ENCODE data around the gene OSBPL7. TPM values are rescaled to one million over a fixed set of nuclear protein-coding genes. Genes with fewer than 3 reads are reported as not detected.
A peak's percentile ranks its signal among the peaks of the same experiment; 100 is the strongest.

OSBPL7 gene
- total and polyA plus RNA-seq, 2 of the 13 experiments (the other 11 are each of a cell fraction or from before 2014, with no cell fraction given): 4.7 to 6.6 TPM

- TF ChIP-seq ZBTB40 (IDR thresholded peaks at IDR 0.05): no peak
- TF ChIP-seq ZBTB40 (CRISPR knock-in tag; IDR thresholded peaks at IDR 0.05): peak; percentile 53; the same call in 1 of the 2 replicates
- peak; percentile 40 for TF ChIP-seq SP2 (CRISPR knock-in tag; IDR thresholded peaks at IDR 0.05)
- peak; percentile 55; the same call in 1 of the 2 replicates for TF ChIP-seq ZNF124 (CRISPR knock-in tag; IDR thresholded peaks at IDR 0.05)
- TF ChIP-seq ATF4 (CRISPR knock-in tag; IDR thresholded peaks at IDR 0.05): no peak; a peak in 1 of 4 replicates
- peak; percentile 82; the same call in 1 of the 2 replicates for TF ChIP-seq SALL1 (CRISPR knock-in tag; IDR thresholded peaks at IDR 0.05)
- no peak; the same call in 1 of the 2 replicates for TF ChIP-seq HDAC2 (CRISPR knock-in tag; IDR thresholded peaks at IDR 0.05)
- peak; percentile 78 for TF ChIP-seq KAT8 (CRISPR knock-in tag; IDR thresholded peaks at IDR 0.05)
- TF ChIP-seq ISL2 (CRISPR knock-in tag; IDR thresholded peaks at IDR 0.05): peak; percentile 73
- TF ChIP-seq MYNN (CRISPR knock-in tag; IDR thresholded peaks at IDR 0.05; ENCODE audit: low read depth): no peak
- TF ChIP-seq ZNF251 (CRISPR knock-in tag; IDR thresholded peaks at IDR 0.05): no peak
- TF ChIP-seq CREM (IDR thresholded peaks at IDR 0.05): peak; percentile 24; the same call in 1 of the 2 replicates
- TF ChIP-seq CREM (CRISPR knock-in tag; IDR thresholded peaks at IDR 0.05): no peak
- TF ChIP-seq ZNF513 (CRISPR knock-in tag; conservative IDR thresholded peaks at IDR 0.05): no peak
- TF ChIP-seq DBP (CRISPR knock-in tag; IDR thresholded peaks at IDR 0.05; ENCODE audit: not compliant biosample characterization): no peak
- peak; percentile 57; the same call in 1 of the 2 replicates for TF ChIP-seq ZNF83 (CRISPR knock-in tag; IDR thresholded peaks at IDR 0.05; ENCODE audit: borderline replicate concordance)
- TF ChIP-seq KDM3A (CRISPR knock-in tag; IDR thresholded peaks at IDR 0.05; ENCODE audit: low read depth): peak; percentile 87
These were observed 19.3 kb upstream of the OSBPL7 start, which contains the start of gene SCRN2 (continued) for GRCh38 chr17:47840742-47841487.

Data from HepG2 (cell line).